Stomach (tissue), 9 donors: ENCODE data around the gene TMEM161B. TPM values are rescaled to one million over a fixed set of nuclear protein-coding genes. Genes with fewer than 3 reads are reported as not detected.
"Not testable (repeated sequence)": the region's sequence is repeated elsewhere in the genome, so short reads cannot be mapped to it uniquely, and the experiment has no call there.

Experiments
- DNase-seq, 2 donors: peaks; one replicate each; pipeline versions ENCODE4 v3.0.0 to v3.0.0-alpha.2; 2013 to 2019
- H3K27ac ChIP-seq, 5 donors: fragments of 200-600 bp in 4 of 5; sonication (generic) in 4 of 5; one replicate each; pipeline ENCODE4 v1.5.1; 2013 to 2019; ENCODE audit warnings: mild to moderate bottlenecking in 1 of 5, moderate library complexity in 1 of 5
- H3K27me3 ChIP-seq, 3 donors: fragments of 200-600 bp; sonication (generic); one replicate each; pipeline ENCODE4 v1.5.1; 2017 to 2019; ENCODE audit warnings: mixed run types in 1 of 3
- H3K36me3 ChIP-seq, 4 donors: fragments of 200-600 bp; sonication (generic); 1 replicate in 3 of 4; 2 replicates in 1 of 4; pipeline ENCODE4 v1.5.1; 2016 to 2019
- H3K4me1 ChIP-seq, 4 donors: fragments of 200-600 bp; sonication (generic); one replicate each; pipeline ENCODE4 v1.5.1; 2016 to 2019
- H3K4me3 ChIP-seq, 4 donors: fragments of 200-600 bp; sonication (generic) in 3 of 4; one replicate each; pipeline ENCODE4 v1.5.1; 2016 to 2019; ENCODE audit warnings: mild to moderate bottlenecking in 1 of 4
- H3K9me3 ChIP-seq, 4 donors: fragments of 200-600 bp; sonication (generic); one replicate each; pipeline ENCODE4 v1.5.1; 2016 to 2019
- EP300 ChIP-seq: sonication (generic); formaldehyde crosslinking; IDR thresholded peaks from one replicate; pipeline ENCODE4 v1.6.1; 2017; ENCODE audit warnings: antibody characterized with exemption
- POLR2A ChIP-seq, 4 donors: fragments of 450-650 bp; IDR thresholded peaks; one replicate each; pipeline ENCODE4 v1.6.1; 2016; ENCODE audit warnings: antibody characterized with exemption in 4 of 4, control low read depth in 2 of 4, mild to moderate bottlenecking in 1 of 4, moderate library complexity in 1 of 4
- POLR2AphosphoS5 ChIP-seq, 3 donors: sonication (generic); formaldehyde crosslinking; IDR thresholded peaks; one replicate each; pipeline ENCODE4 v1.6.1; 2016; ENCODE audit warnings: antibody characterized with exemption in 3 of 3
- WGBS, 5 donors: extraction: QIAGEN DNeasy Blood & Tissue Kit in 3 of 5; methylation state at CpG; one replicate each; pipeline versions ENCODE4 v1.1.5 to v1.1.7; 2013 to 2018; 5-methylcytosine and 5-hydroxymethylcytosine counted together
- intact Hi-C: fragments of 100-400 bp; cut with DNase I; formaldehyde crosslinking; loops from one replicate; pipeline ENCODE4 v1.15.1; 2023; ENCODE audit warnings: low total_unique reads
- polyA plus RNA-seq, 3 donors: library from polyadenylated mRNA; stranded (reverse); fragments of 200-250 nt; gene quantifications; one replicate each; pipeline ENCODE4 v1.2.3, GENCODE V29; 2013
- total RNA-seq, 5 donors: library from RNA; depleted of rRNA; stranded (reverse); fragments of >200 nt; gene quantifications; one replicate each; pipeline versions ENCODE4 v1.1.0 to v1.2.3, GENCODE V29; 2014 to 2016
- TF ChIP-seq, protein P1 (sequence below), 7 experiments: fragments of 450-650 bp in 4 of 7; fragments of 200-600 bp in 3 of 7; sonication (generic) in 3 of 7; IDR thresholded peaks; one replicate each; pipeline ENCODE4 v1.5.1; 2016 to 2019; ENCODE audit warnings: antibody characterized with exemption in 7 of 7, control low read depth in 2 of 7, mild to moderate bottlenecking in 1 of 7
- donor health status: healthy with polysubstance abuse.
- donor health status: Bipolar disorder and iron deficiency.
- donor health status: healthy.

Gene TMEM161B
- total and polyA plus RNA-seq, 8 donors: 7.0 to 78.2 (median 35.8) TPM

DNA sequence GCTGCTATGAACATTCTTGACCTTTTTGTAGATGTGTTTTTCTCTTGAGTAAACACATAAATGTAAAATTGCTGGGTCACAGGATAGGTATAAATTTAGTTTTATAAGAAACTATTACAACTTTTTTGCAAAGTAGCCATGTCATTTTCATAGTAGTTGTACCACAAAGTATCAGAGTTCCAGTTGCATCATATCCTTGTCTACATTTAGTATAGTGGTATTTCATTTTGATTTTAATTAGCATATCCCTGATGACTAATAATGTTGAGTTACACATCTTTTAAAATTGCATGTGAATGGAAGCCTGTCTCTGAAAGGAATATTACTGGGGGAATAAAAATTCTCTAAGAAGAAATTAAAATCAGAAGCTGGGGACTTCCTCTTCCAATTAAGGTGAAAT, 85.4 kb downstream of the TMEM161B start:
- Histone ChIP-seq H3K4me3 (no peak overlapping the region), H3K27ac (no peak overlapping the region), H3K36me3 (peaks cover 0 to 8% (median 0%) of the 10 kb centered on the region in 4 donors), H3K27me3 (no peaks in the 10 kb centered on the region), H3K4me1 (no peaks in the 10 kb centered on the region), H3K9me3 (peaks cover under 1 to 25% (median 14%) of the 10 kb centered on the region in 4 donors)
- DNase-seq: no peak
- intact Hi-C loops: no loop called here
- TF ChIP-seq POLR2AphosphoS5 (IDR thresholded peaks at IDR 0.05) (no peak), POLR2A (IDR thresholded peaks at IDR 0.05) (no peak), EP300 (no peak)
- TF ChIP-seq, protein P1, sequence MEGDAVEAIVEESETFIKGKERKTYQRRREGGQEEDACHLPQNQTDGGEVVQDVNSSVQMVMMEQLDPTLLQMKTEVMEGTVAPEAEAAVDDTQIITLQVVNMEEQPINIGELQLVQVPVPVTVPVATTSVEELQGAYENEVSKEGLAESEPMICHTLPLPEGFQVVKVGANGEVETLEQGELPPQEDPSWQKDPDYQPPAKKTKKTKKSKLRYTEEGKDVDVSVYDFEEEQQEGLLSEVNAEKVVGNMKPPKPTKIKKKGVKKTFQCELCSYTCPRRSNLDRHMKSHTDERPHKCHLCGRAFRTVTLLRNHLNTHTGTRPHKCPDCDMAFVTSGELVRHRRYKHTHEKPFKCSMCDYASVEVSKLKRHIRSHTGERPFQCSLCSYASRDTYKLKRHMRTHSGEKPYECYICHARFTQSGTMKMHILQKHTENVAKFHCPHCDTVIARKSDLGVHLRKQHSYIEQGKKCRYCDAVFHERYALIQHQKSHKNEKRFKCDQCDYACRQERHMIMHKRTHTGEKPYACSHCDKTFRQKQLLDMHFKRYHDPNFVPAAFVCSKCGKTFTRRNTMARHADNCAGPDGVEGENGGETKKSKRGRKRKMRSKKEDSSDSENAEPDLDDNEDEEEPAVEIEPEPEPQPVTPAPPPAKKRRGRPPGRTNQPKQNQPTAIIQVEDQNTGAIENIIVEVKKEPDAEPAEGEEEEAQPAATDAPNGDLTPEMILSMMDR (IDR thresholded peaks at IDR 0.05): no peak

DNA sequence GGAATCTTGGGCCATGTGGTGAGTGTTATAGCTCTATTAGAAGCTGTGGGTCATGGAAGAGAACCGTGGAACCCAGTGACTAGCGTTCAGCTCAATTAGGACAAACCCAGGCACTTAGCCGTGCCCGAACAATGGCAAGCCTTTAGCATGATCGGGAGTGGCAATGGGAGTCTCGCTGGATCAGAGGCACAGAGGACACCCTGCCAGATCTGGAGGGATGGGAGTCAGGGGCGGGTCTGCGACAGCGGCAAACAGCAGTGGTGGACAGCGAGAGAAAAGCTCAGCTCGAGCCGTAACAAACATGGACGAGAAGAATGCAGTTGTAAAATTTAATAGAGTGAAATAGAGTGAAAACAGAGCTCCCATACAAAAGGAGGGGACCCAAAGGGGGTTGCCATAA, 91.2 kb downstream of the TMEM161B start:
- DNase-seq, intact Hi-C loops, H3K36me3 ChIP-seq, H3K27ac ChIP-seq, H3K4me1 ChIP-seq, H3K4me3 ChIP-seq: not testable (repeated sequence)
- Histone ChIP-seq H3K27me3 (peaks cover 0 to 11% (median 0%) of the 10 kb centered on the region in 3 donors), H3K9me3 (peaks cover 0 to 14% (median 5%) of the 10 kb centered on the region in 4 donors)
- WGBS, 5 donors: 95 to 97% (median 96%) methylated on average over 13 of the region's 13 CpGs

DNA sequence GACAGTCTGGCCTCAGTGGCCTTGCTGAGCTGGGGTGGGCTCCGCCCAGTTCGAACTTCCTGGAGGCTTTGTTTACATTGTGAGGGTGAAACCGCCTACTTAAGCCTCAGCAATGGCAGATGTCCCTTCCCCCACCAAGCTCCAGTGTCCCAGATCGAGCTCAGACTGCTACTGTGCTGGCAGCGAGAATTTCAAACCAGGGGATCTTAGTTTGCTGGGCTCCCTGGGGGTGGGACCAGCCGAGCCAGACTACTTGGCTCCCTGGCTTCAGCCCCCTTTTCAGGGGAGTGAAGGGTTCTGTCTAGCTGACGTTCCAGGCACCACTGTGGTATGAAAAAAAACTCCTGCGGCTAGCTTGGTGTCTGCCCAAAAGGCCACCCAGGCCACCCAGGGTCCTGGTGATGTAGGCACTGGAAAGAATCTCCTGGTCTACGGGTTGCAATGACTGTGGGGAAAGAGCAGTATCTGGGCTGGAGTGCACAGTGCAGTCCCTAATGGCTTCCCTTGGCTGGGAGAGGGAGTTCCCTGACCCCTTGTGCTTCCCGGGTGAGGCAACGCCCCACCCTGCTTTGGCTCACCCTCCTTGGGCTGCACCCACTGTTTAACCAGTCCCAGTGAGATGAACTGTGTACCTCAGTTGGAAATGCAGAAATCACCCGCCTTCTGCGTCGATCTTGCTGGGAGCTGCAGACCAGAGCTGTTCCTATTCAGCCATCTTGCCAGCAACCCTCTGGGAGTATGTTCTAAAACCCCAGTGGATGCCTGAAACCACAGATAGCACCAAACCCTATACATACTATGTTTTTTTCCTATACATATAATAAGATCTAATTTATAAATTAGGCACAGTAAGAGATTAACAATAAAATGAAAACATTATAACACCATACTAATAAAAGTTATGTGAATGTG, 95.5 kb downstream of the TMEM161B start:
- peaks cover 0 to 15% (median 0%) of the 10 kb centered on the region in 3 donors for H3K27me3 ChIP-seq
- no peak overlapping the region for H3K27ac ChIP-seq
- WGBS, 5 donors: 41 to 56% (median 46%) methylated on average over 11 to 14 of the region's 14 CpGs
- no peak overlapping the region for H3K4me3 ChIP-seq
- intact Hi-C loops: no loop called here
- H3K4me1 ChIP-seq: no peaks in the 10 kb centered on the region
- no peaks in the 10 kb centered on the region for H3K36me3 ChIP-seq
- DNase-seq: peak in 1 of 2 donors; percentile 28
- peaks cover 0 to 23% (median 9%) of the 10 kb centered on the region in 4 donors for H3K9me3 ChIP-seq
- TF ChIP-seq EP300: no peak
- TF ChIP-seq POLR2A (IDR thresholded peaks at IDR 0.05): no peak
- TF ChIP-seq POLR2AphosphoS5 (IDR thresholded peaks at IDR 0.05): no peak
- TF ChIP-seq, protein P1 (IDR thresholded peaks at IDR 0.05): no peak

DNA sequence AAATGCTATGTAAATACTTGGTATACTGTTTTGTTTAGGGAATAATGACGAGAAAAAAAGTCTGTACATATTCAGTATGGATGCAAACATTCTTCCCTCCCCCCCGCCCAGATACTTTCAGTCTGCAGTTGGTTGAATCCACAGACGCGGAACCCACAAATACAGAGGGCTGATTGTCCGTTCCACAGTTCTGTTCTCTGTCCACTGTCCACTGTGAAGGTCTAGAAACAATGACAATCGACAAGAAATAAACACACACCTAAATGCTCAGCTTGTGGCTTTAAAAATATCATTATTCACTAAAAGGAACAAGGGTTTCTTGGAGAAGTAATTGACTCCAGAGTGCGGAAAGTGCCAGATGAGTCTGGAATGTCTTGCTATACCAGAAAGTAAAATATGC, 109.1 kb downstream of the TMEM161B start:
- TF ChIP-seq, protein P1 (IDR thresholded peaks at IDR 0.05): no peak
- TF ChIP-seq POLR2AphosphoS5 (IDR thresholded peaks at IDR 0.05): no peak
- no peak for TF ChIP-seq POLR2A (IDR thresholded peaks at IDR 0.05)
- TF ChIP-seq EP300: no peak

DNA sequence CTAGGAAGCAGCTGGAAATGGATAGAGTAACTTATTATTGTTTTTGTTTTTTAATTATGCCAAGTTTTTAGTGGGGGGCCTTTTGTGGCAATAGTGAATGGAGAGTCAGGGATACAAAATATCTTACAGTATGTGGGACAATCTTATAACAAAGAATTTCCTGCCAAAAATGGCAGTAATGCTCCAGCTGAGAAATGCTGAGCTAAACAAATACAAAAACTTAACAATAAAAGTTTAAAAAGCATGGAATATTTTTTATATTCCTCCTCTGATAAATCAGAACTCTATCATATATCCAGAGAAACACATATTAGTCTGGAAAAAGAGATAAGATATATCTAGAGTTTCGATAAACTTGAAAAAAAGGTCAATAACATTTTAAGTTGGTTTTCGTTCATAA, 110.6 kb downstream of the TMEM161B start:
- no peaks in the 10 kb centered on the region for H3K4me1 ChIP-seq
- no peaks in the 10 kb centered on the region for H3K36me3 ChIP-seq
- H3K27me3 ChIP-seq: peaks cover 0 to 12% (median 0%) of the 10 kb centered on the region in 3 donors
- no peak overlapping the region for H3K27ac ChIP-seq
- WGBS, 5 donors: 60 to 77% (median 65%) methylated on average over 2 of the region's 2 CpGs
- intact Hi-C loops: no loop called here
- no peak for TF ChIP-seq EP300
- no peaks in the 10 kb centered on the region for H3K9me3 ChIP-seq
- no peak overlapping the region for H3K4me3 ChIP-seq
- DNase-seq: no peak

More for the DNA sequence above, 109.1 kb downstream of the TMEM161B start:
- intact Hi-C loops: no loop called here
- H3K4me3 ChIP-seq: no peak overlapping the region
- no peaks in the 10 kb centered on the region for H3K36me3 ChIP-seq
- no peak for DNase-seq
- H3K27ac ChIP-seq: no peak overlapping the region
- H3K27me3 ChIP-seq: peaks cover 0 to under 1% (median 0%) of the 10 kb centered on the region in 3 donors
- no peaks in the 10 kb centered on the region for H3K9me3 ChIP-seq
- no peaks in the 10 kb centered on the region for H3K4me1 ChIP-seq
- 78 to 86% (median 82%) methylated on average over 7 of the region's 7 CpGs for WGBS, 5 donors
